ENCODE measurements around the gene NAV3. TPM values are rescaled to one million over a fixed set of nuclear protein-coding genes. Genes with fewer than 3 reads are reported as not detected.

The NAV3 gene
- total and polyA plus RNA-seq, 2 of the 4 experiments (the other 2 are of a cell fraction), result 25.5 to 106 TPM

DNA sequence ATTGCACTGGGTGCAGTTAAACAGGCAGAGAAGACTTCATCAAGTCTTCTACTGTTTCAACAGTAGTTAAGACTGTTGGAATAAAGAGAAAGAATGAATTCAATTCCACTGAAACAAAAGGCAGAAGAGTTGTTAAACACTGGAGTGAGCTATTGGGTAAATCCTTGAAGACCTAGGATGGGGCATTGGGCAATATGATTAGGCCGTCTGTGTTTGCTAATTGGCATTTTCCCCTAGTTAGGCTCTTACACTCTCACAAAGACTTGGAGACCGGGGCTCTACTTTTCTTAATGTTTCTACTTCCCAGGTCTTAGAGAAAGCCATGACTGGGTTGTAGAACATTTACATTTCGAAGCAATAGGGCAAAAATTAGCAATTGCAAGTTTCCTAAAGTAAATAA, 402.1 kb downstream of the NAV3 start:
- H2BK120ac ChIP-seq (ENCODE audit: low read depth, low read length), result no peak overlapping the region
- intact Hi-C loops (cut with micrococcal nuclease), result no loop called here
- H3K9me1 ChIP-seq (ENCODE audit: insufficient read depth, low read length), result no peaks in the 10 kb centered on the region
- H4K8ac ChIP-seq (ENCODE audit: low read depth in 2 of 2, low read length in 2 of 2), result no peak overlapping the region
- no CpG with 5 or more reads among the region's 3 CpGs for WGBS, 2 experiments (ENCODE audit: extremely low coverage in 2 of 2, insufficient read length in 1 of 2)
- no peak overlapping the region for H2AFZ ChIP-seq (replicated peaks; ENCODE audit: low read length, poor library complexity)
- H2BK20ac ChIP-seq (ENCODE audit: low read depth, low read length), result no peak overlapping the region
- CTCF ChIA-PET, result no interaction called here
- TF ChIP-seq, protein P1, sequence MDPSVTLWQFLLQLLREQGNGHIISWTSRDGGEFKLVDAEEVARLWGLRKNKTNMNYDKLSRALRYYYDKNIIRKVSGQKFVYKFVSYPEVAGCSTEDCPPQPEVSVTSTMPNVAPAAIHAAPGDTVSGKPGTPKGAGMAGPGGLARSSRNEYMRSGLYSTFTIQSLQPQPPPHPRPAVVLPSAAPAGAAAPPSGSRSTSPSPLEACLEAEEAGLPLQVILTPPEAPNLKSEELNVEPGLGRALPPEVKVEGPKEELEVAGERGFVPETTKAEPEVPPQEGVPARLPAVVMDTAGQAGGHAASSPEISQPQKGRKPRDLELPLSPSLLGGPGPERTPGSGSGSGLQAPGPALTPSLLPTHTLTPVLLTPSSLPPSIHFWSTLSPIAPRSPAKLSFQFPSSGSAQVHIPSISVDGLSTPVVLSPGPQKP (IDR thresholded peaks at IDR 0.05; ENCODE audit: borderline replicate concordance, low read depth, low read length), result no peak
- TF ChIP-seq MXI1 (IDR thresholded peaks at IDR 0.05; ENCODE audit: borderline replicate concordance, low read depth, low read length) (no peak), BHLHE40 (IDR thresholded peaks at IDR 0.05; ENCODE audit: low read depth, low read length) (no peak)
- no peak overlapping the region for H3K4me2 ChIP-seq (ENCODE audit: low read depth, low read length)
- in situ Hi-C loops (cut with MboI; ENCODE audit: low sequenced_read_pairs), result no loop called here
- H3K79me1 ChIP-seq (ENCODE audit: low read depth in 1 of 2, low read length in 2 of 2), result no peaks in the 10 kb centered on the region
- ATAC-seq (ENCODE audit: low read depth), result no peak
- H4K5ac ChIP-seq (ENCODE audit: low read depth, low read length), result no peak overlapping the region
- H3K56ac ChIP-seq (ENCODE audit: extremely low read depth, insufficient read depth, low read length), result no peak overlapping the region
- H4K91ac ChIP-seq (ENCODE audit: insufficient read depth, low read depth, low read length), result no peak overlapping the region
- dilution Hi-C loops (cut with HindIII; ENCODE audit: low sequenced_read_pairs, unreplicated experiment), result no loop called here
- no peak overlapping the region for H2AK5ac ChIP-seq (ENCODE audit: low read depth, low read length)
- H3K9me3 ChIP-seq (ENCODE audit: control insufficient read depth, insufficient read depth, low read length), result peaks cover 2% of the 10 kb centered on the region
- no peaks in the 10 kb centered on the region for H4K20me1 ChIP-seq (ENCODE audit: insufficient read depth, low read length)
- no peak overlapping the region for H2BK5ac ChIP-seq (ENCODE audit: low read depth, low read length, poor library complexity, severe bottlenecking)
- H3K27ac ChIP-seq (ENCODE audit: insufficient read depth, low read length), result no peak overlapping the region
- H3K27me3 ChIP-seq (ENCODE audit: control insufficient read depth, insufficient read depth, low read length), result no peaks in the 10 kb centered on the region
- no peaks in the 10 kb centered on the region for H3K4me1 ChIP-seq (ENCODE audit: control insufficient read depth, insufficient read depth, low read length)
- H3K23ac ChIP-seq (ENCODE audit: low read depth, low read length), result no peak overlapping the region
- POLR2A ChIA-PET (ENCODE audit: unreplicated experiment), result no interaction called here
- no TSS peak for BruUV-seq (replicated peaks)
- H2AK9ac ChIP-seq (replicated peaks; ENCODE audit: low read depth, low read length, poor library complexity), result no peak overlapping the region
- no peaks in the 10 kb centered on the region for H3K36me3 ChIP-seq (ENCODE audit: control insufficient read depth, insufficient read depth, low read length)
- H2BK15ac ChIP-seq (ENCODE audit: low read depth, low read length), result no peak overlapping the region
- no peak overlapping the region for H3K9ac ChIP-seq (ENCODE audit: low read depth, low read length)
- H3K4ac ChIP-seq (ENCODE audit: low read depth, low read length), result no peak overlapping the region
- no peak overlapping the region for H3K14ac ChIP-seq (replicated peaks; ENCODE audit: low read depth, low read length)
- no peak overlapping the region for H3K4me3 ChIP-seq (ENCODE audit: insufficient read depth, low read depth, low read length)
- no peak overlapping the region for H3K18ac ChIP-seq (ENCODE audit: low read depth, low read length)
- no peak for DNase-seq

Measured in IMR-90 (cell line).